Measurements from ENCODE around the gene FIGNL1.
A peak's percentile ranks its signal among the peaks of the same experiment; 100 is the strongest.
"Not testable (repeated sequence)": the region's sequence is repeated elsewhere in the genome, so short reads cannot be mapped to it uniquely, and the experiment has no call there.

The FIGNL1 gene

DNA sequence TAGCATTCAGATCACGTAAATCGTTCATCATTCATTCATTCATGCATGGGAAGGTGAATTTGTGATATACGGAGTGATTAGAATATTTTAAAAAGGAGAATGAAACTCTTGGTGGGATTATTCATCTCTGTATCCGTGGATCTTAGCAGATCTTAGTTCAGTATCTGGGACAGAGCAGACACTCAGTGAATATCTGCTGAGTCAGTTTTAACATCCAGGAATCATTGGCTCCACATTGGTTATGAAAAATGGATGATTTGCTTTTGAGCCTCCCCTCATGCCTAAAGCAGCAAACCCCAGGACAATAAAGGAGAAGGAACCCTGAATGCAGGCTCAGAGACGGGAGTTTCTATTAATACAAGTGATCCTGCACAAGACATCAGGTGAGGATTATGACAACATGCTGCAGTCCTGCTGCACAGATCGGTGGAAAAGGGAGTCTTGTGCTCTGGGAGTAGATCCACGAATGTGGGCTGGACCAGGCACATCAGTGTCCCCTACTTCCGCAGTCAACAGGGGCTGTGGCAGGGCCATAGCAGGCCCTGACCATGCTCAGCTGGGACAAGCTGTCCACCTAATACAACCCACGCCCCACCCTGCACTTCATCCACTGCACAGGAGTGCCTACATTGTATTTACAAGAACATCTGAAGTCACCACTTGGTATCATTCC lies 26.9 kb upstream of the FIGNL1 start:
- Mint-ChIP-seq H3K27ac (no peak overlapping the region), H3K27me3 (peaks cover 29% of the 10 kb centered on the region), H3K4me3 (no peak overlapping the region), H3K36me3 (no peaks in the 10 kb centered on the region), H3K9me3 (no peaks in the 10 kb centered on the region), H3K4me1 (no peaks in the 10 kb centered on the region)
- ATAC-seq, result no peak

GRCh38 chr7:50475340-50475739 lies 25.2 kb upstream of the FIGNL1 start:
- ATAC-seq, result no peak
- H3K4me1 Mint-ChIP-seq, result no peaks in the 10 kb centered on the region
- H3K27me3 Mint-ChIP-seq, result peaks cover 31% of the 10 kb centered on the region
- no peak overlapping the region for H3K4me3 Mint-ChIP-seq
- no peaks in the 10 kb centered on the region for H3K9me3 Mint-ChIP-seq
- H3K27ac Mint-ChIP-seq, result no peak overlapping the region
- no peaks in the 10 kb centered on the region for H3K36me3 Mint-ChIP-seq

GRCh38 chr7:50474382-50475160 lies 24.4 kb upstream of the FIGNL1 start:
- peaks cover 23% of the 10 kb centered on the region for H3K27me3 Mint-ChIP-seq
- no peaks in the 10 kb centered on the region for H3K36me3 Mint-ChIP-seq
- no peaks in the 10 kb centered on the region for H3K9me3 Mint-ChIP-seq
- ATAC-seq, result no peak
- H3K27ac Mint-ChIP-seq, result no peak overlapping the region
- H3K4me3 Mint-ChIP-seq, result no peak overlapping the region
- H3K4me1 Mint-ChIP-seq, result no peaks in the 10 kb centered on the region

- H3K27ac Mint-ChIP-seq, result no peak overlapping the region
Observed at GRCh38 chr7:50473531-50473930, 23.4 kb upstream of the FIGNL1 start.

GRCh38 chr7:50472427-50472826 lies 22.3 kb upstream of the FIGNL1 start:
- H3K27me3 Mint-ChIP-seq, result peaks cover 19% of the 10 kb centered on the region
- ATAC-seq, result no peak
- no peaks in the 10 kb centered on the region for H3K36me3 Mint-ChIP-seq
- H3K4me3 Mint-ChIP-seq, result no peak overlapping the region
- H3K4me1 Mint-ChIP-seq, result peaks cover 10% of the 10 kb centered on the region
- H3K27ac Mint-ChIP-seq, result no peak overlapping the region
- no peaks in the 10 kb centered on the region for H3K9me3 Mint-ChIP-seq

More at GRCh38 chr7:50473531-50473930, 23.4 kb upstream of the FIGNL1 start:
- Mint-ChIP-seq H3K9me3 (no peaks in the 10 kb centered on the region), H3K4me1 (no peaks in the 10 kb centered on the region), H3K36me3 (no peaks in the 10 kb centered on the region), H3K27me3 (peaks cover 19% of the 10 kb centered on the region), H3K4me3 (no peak overlapping the region)
- no peak for ATAC-seq

DNA sequence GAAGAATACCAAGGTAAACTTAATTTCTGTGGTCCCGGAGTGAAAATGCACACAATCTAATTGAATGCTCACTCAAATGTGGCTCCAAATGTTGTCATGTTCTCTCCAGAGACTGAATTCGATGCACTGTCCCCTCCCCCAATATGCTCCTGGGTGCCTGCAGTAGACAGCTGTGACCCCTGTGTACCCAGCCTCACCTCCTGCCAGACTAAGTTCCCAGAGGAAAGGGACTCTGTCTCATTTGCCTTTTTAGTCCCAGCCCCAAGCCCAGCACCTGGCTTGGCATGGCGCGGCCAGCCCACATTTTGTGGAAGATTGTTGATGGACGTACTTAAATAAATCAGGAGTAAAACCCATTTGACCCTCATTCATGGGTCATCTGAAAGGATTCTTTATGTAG lies 21.8 kb upstream of the FIGNL1 start:
- Mint-ChIP-seq H3K4me1 (peaks cover 12% of the 10 kb centered on the region), H3K36me3 (no peaks in the 10 kb centered on the region), H3K27me3 (peaks cover 19% of the 10 kb centered on the region), H3K9me3 (no peaks in the 10 kb centered on the region), H3K27ac (no peak overlapping the region), H3K4me3 (no peak overlapping the region)
- no peak for ATAC-seq

- no peaks in the 10 kb centered on the region for H3K36me3 Mint-ChIP-seq
- peaks cover 10% of the 10 kb centered on the region for H3K27me3 Mint-ChIP-seq
- no peak overlapping the region for H3K27ac Mint-ChIP-seq
- H3K4me1 Mint-ChIP-seq, result peaks cover 12% of the 10 kb centered on the region
- H3K9me3 Mint-ChIP-seq, result no peaks in the 10 kb centered on the region
- H3K4me3 Mint-ChIP-seq, result no peak overlapping the region
- no peak for ATAC-seq
Observed at GRCh38 chr7:50470250-50471163, 20.4 kb upstream of the FIGNL1 start.

DNA sequence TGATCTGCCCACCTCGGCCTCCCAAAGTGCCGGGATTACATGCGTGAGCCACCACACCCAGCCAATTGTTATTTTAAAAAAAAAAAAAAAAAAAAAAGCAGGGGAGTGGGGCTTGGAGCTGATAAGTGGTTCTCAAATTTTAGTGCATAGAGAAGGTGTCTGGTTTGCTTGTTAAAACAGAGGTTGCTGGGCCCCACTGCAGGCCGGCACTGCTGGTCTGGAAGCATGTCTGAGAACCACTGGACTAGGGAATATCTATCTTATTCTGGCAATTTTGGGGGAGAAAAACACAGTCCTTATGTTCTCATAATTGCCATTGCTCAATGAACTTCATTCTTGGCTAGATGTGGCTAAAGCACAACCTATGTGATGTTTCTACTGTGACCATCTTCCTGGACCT lies 19.0 kb upstream of the FIGNL1 start:
- no peak for ATAC-seq
- H3K27me3 Mint-ChIP-seq, result peaks cover 10% of the 10 kb centered on the region
- no peaks in the 10 kb centered on the region for H3K36me3 Mint-ChIP-seq
- no peak overlapping the region for H3K27ac Mint-ChIP-seq
- no peak overlapping the region for H3K4me3 Mint-ChIP-seq
- no peaks in the 10 kb centered on the region for H3K9me3 Mint-ChIP-seq
- peaks cover 12% of the 10 kb centered on the region for H3K4me1 Mint-ChIP-seq

- Mint-ChIP-seq H3K27ac (peak overlapping the region; percentile 46), H3K4me3 (peak overlapping the region; percentile 53), H3K9me3 (no peaks in the 10 kb centered on the region), H3K27me3 (peaks cover 16% of the 10 kb centered on the region), H3K4me1 (peaks cover 12% of the 10 kb centered on the region), H3K36me3 (no peaks in the 10 kb centered on the region)
- peak; percentile 83 for ATAC-seq
Observed at GRCh38 chr7:50467817-50468610, 17.9 kb upstream of the FIGNL1 start.

DNA sequence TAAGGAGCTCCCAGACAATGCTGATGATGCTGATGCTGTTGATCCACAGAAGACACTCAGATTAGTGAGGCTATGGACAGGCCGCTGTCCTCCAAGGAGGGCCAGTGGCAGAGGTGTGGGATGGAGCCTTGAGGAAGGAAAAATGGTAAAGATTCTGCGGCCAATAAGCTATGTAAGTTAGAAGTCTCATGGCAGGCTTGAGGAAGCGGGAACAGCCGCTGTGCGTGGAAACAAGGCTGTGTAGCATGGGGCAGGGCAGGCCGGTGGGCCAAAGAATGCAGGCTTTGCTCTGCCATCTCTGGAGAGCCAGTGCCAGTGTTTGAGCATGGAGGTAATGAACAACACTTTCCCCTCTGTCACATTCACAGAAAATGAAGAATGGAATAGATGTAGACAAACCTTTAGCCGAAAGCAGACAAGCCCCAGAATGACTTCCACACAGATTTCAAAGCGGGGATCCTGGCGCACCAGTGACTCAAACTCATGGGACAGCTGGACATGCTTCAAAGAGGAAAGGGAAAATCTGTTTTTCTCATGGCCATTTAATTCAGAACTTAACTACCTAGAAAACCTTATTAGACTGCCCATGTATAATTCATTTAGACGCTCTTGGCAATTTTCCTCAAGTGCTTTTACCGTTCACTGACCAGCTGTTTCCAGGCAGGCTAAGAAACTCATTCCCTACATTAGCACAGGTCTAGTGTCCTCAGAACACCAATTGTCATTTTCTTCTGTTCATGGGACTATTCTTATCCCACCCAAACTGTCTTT lies 16.9 kb upstream of the FIGNL1 start:
- Mint-ChIP-seq H3K27me3 (peaks cover 12% of the 10 kb centered on the region), H3K27ac (no peak overlapping the region), H3K4me3 (no peak overlapping the region), H3K4me1 (peaks cover 12% of the 10 kb centered on the region), H3K36me3 (no peaks in the 10 kb centered on the region), H3K9me3 (no peaks in the 10 kb centered on the region)
- ATAC-seq, result no peak

GRCh38 chr7:50463035-50463434 lies 12.9 kb upstream of the FIGNL1 start:
- no peak overlapping the region for H3K4me3 Mint-ChIP-seq
- H3K4me1 Mint-ChIP-seq, result peaks cover 12% of the 10 kb centered on the region
- no peak overlapping the region for H3K27ac Mint-ChIP-seq
- ATAC-seq, result no peak
- H3K36me3 Mint-ChIP-seq, result no peaks in the 10 kb centered on the region
- no peaks in the 10 kb centered on the region for H3K9me3 Mint-ChIP-seq
- peaks cover 9% of the 10 kb centered on the region for H3K27me3 Mint-ChIP-seq

GRCh38 chr7:50462361-50462760 lies 12.2 kb upstream of the FIGNL1 start:
- Mint-ChIP-seq H3K27me3 (peaks cover 9% of the 10 kb centered on the region), H3K9me3 (no peaks in the 10 kb centered on the region), H3K4me3 (no peak overlapping the region), H3K36me3 (no peaks in the 10 kb centered on the region), H3K27ac (no peak overlapping the region), H3K4me1 (peaks cover 5% of the 10 kb centered on the region)
- no peak for ATAC-seq

GRCh38 chr7:50461695-50462094 lies 11.5 kb upstream of the FIGNL1 start:
- no peak for ATAC-seq
- Mint-ChIP-seq H3K36me3 (no peaks in the 10 kb centered on the region), H3K27ac (no peak overlapping the region), H3K4me3 (no peak overlapping the region), H3K4me1 (peaks cover 4% of the 10 kb centered on the region), H3K9me3 (no peaks in the 10 kb centered on the region), H3K27me3 (peaks cover 9% of the 10 kb centered on the region)

GRCh38 chr7:50459183-50459582 lies 9.0 kb upstream of the FIGNL1 start:
- H3K36me3 Mint-ChIP-seq, ATAC-seq, H3K27ac Mint-ChIP-seq, H3K4me1 Mint-ChIP-seq, H3K4me3 Mint-ChIP-seq, H3K9me3 Mint-ChIP-seq, H3K27me3 Mint-ChIP-seq: not testable (repeated sequence)

Measured in stimulated activated memory B cell treated with anti-CD40 and anti-IgM and Interleukin-4, amounts not matched to agents 10 μg/mL and 1 μg/mL and 100 μg/mL, for 72 hours (primary cell).